Measurements from ENCODE around the gene CARD6.
"Not testable (repeated sequence)": the region's sequence is repeated elsewhere in the genome, so short reads cannot be mapped to it uniquely, and the experiment has no call there.

Gene CARD6

DNA sequence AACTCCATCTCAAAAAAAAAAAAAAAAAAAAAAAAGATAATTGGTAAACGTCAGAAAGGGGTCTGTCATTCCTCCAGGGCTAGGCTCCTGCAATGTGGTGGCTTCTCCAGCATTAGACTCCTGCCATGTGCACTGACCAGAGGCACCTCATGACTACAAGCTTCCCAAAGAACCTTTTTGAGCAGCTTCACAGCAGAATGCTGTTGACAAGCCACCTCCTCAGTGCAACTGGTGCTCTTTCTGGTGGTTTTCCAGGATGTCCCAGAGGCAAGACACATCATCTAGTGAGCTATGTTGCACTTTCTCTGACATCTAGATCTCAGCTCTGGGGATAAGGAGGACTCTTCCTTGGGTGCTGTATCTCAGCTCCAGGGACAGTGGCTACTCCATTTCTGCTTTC lies 17.7 kb upstream of the CARD6 start:
- FAIRE-seq = peak; percentile 20
- no peak for DNase-seq (ENCODE audit: insufficient read length, low spot score)
- TF ChIP-seq POLR2A (IDR thresholded peaks at IDR 0.05; ENCODE audit: low read depth, low read length) = no peak

DNA sequence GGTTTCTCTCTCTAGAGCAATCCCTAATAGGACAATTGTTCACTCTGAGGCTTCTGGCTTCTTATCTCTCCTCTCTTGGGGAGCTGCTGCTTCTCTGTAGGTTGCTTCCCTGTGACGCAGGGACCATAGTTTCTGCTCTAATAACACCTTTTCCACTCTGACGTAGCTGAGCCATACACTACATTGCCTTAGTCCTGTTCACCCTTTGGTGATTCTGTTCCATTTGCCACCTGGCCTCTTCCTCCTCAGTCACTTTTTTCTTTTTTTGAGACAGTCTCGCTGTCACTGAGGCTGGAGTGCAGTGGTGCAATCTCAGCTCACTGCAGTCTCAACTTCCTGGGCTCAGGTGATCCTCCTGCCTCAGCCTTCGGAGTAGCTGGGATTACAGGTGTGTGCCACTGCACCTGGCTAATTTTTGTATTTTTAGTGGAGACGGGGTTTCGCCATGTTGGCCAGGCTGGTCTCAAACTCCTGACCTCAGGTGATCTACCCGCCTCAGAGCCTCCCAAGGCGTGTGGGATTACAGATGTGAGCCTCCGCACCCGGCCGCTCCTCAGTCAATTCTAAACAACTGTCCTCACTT lies 15.6 kb upstream of the CARD6 start:
- FAIRE-seq; DNase-seq (ENCODE audit: insufficient read length, low spot score): not testable (repeated sequence)

DNA sequence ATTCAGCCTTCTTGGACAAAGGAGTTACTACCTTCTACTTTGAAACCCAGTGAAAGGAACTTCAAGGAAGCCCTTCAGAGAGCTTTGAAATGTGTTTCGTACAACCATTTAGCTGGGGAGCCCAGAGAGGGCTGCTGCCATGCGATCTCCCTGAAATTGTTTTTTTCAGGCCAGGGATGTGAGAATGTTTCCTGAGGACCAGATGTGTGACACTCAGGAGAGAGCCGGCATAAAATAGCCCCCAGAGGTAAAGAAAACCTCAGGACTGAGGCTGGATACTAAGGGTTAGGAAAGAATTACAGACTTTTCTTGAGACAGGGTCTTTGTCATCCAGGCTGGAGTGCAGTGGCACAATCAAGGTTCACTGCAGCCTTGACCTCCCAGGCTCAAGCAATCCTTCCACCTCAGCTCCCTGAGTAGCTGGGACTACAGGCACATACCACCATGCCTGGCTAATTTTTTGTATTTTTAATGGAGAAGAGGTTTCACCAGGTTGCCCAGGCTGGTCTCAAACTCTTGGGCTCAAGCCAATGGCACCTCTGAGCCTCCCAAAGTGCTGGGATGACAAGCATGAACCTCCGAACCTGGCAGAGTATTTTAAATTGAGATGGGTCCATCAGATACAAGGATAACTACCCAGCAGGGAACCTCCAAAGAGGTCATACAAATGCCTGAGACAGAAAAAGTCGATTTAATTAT lies 14.5 kb upstream of the CARD6 start:
- FAIRE-seq (no peak), DNase-seq (ENCODE audit: insufficient read length, low spot score) (no peak)
- no peak for TF ChIP-seq POLR2A (IDR thresholded peaks at IDR 0.05; ENCODE audit: low read depth, low read length)

DNA sequence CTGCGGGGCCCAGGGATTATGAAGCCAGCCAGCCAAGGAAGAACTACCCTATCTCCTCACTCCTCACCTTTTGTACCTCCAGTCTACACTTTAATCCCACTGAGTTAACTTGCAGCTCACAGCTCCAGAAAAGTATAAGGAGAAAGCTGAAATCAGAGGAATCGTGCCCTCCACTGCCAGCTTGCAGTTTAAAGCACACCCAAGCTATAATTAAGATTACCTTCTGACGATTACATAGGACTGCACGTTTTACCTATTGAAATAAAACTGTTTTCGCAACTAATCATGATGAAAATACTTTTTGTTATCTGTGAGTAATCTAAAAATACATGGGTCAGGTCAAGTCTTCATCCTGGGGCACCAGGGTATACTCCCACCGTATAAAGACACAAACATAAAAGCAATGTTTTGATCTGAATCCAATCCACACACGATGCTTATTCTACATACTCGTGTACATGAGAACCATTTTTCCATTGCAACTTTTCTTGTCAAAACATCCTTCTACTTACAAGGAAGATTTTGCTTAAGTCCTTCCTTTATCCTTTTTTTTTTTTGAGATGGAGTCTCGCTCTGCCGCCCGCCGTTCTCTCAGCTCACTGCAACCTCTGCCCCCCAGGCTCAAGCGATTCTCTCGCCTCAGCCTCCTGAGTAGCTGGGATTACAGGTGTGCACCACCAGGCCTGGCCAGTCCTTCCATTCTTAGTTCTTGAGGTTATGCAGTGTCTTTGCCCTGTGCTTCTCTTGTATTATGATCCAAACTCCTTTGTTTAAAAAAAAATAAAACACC lies 13.8 kb upstream of the CARD6 start:
- FAIRE-seq (no peak), DNase-seq (ENCODE audit: insufficient read length, low spot score) (no peak)
- TF ChIP-seq POLR2A (IDR thresholded peaks at IDR 0.05; ENCODE audit: low read depth, low read length) = no peak

DNA sequence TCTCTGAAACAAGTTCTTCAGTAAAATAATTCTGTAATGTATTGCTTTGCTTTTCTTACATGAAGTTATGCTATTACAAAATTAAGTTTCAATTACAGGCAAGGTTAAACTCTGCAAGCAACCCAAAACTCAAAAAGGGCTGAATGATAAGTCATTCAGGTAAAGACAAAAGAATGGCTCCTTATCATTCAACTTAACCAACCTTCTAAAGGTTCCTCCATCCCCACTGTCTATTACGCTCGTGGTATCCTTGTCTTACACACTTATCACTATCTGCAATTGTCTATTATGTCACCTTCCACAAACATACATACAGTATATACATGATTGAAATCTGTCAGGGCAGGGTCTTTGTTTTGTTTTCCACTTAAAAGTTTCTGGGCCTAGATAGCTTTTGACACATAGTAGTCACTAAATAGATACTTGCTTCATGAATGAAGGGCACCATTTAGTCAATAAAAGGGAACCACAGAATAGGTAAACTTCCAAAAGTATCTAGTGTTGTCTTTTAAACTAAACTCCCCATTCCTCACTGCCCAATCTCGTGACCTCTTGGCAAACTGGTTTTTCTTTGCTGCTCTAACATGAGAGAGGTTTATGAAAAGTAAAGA lies 13.0 kb upstream of the CARD6 start:
- no peak for TF ChIP-seq POLR2A (IDR thresholded peaks at IDR 0.05; ENCODE audit: low read depth, low read length)
- FAIRE-seq (no peak), DNase-seq (ENCODE audit: insufficient read length, low spot score) (no peak)

DNA sequence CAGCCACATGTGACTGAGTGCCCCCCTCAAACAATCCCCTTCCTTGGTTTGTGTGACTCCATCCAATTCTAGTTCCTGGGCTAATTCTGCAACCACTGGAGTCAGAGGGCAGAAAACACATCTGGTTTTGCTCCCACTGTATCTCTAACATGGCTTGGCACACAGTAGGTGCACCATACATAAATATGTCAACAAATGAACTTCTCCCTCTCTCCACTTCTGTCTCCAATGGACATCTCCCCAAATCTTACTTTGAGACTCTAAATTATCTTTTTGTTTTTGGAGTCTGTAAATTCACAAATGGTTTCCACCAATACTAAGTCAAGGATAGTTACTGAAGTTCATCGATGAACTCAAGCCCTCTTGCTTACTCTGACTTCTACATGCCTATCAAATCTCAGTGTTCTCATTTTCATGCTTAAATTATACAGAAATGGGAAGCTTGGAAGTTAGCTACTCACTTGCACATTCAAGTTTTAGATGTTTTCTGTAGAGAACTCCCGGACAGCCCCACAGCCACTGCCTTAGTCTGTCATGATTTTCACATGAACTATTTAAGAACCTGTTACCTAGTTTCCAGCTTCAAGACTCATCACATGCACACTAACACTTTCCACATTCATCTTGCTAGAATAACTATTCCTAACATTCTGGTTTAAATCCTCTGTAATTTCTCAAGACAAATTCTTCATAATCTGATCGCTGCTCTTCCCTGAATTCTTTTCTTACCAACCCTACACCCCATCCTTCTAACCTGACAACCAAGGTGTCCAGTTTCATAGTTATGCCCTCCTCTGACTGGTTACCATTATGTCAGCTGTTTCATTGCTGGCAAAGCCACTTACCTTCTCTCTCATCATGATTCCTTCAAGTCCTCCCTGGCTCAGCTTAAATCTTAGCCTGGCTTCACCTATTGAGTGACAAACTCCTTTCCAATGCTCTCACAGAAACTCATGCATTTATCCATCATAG lies 12.2 kb upstream of the CARD6 start:
- DNase-seq (ENCODE audit: insufficient read length, low spot score) (no peak), FAIRE-seq (no peak)
- TF ChIP-seq POLR2A (IDR thresholded peaks at IDR 0.05; ENCODE audit: low read depth, low read length) = no peak

DNA sequence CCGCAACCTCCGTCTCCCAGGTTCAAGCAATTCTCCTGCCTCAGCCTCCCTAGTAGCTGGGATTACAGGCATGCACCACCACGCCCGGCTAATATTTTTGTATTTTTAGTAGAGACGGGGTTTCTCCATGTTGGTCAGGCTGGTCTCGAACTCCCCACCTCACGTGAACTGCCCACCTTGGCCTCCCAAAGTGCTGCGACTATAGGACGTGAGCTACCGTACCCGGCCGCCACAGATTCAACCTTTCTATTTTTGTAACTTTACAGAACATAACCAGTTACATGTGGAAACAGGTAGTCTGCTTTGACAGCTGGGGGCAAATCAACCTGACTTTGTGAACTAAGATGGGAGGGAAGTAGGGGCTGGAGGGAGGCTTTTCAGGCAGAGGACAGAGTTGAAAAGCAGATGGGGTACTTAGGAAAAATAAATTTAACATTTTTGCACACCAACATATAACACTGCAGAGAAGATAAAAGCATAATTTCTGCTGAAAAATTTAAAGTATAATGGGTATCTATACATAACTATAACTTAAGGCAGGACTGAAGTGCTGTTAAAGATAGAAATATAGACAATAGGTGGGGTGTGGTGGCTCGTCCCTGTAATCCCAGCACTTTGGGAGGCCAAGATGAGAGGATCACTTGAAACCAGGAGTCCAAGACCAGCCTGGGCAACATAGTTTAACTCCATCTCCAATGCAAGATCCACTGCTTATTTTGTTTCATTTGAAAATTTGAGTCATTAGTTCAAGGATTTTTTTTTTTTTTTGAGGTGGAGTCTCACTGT lies 11.2 kb upstream of the CARD6 start:
- TF ChIP-seq POLR2A (IDR thresholded peaks at IDR 0.05; ENCODE audit: low read depth, low read length) = no peak
- FAIRE-seq = no peak

DNA sequence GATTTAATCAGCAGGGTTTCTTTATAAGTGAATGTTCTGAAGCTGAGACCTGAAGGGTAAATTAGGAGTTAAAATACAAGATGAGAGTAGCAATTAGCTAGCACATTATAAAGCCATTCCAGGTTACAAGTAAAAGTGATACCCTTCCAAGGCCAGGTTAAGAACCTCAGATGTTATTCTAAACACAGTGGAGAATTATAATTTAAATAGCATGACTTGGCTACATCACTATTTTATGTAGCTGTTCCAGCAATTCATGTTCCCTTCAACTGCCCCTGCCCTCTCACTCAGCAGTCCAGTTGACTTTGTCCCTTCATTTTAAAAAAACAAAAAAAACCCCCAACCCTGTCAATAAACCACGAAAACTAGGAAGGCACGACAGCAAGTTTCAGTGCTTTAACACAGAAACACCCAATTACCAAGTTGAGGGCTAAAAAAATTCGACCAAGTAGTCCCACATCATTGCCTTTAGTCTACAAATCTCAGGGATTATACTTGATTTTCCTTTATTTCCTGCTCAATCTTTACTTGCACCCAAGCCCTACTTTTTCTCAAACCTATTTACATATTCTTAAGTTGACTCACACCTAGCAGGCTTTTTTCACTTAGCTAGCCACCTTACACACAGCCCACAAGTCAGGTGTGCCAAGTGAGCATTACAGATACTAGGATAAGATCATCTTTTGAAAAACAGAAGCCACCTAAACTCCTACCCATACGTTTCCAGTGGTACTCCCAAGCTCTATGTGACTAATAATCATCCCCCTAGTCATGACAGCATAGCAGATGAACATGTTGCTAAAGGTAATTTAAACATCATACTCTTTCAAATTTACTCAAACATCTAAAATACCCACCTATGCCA lies 9.6 kb upstream of the CARD6 start:
- TF ChIP-seq POLR2A (IDR thresholded peaks at IDR 0.05; ENCODE audit: low read depth, low read length) = no peak
- DNase-seq (ENCODE audit: insufficient read length, low spot score) (no peak), FAIRE-seq (no peak)

More for the DNA sequence above, 11.2 kb upstream of the CARD6 start:
- no peak for DNase-seq (ENCODE audit: insufficient read length, low spot score)

DNA sequence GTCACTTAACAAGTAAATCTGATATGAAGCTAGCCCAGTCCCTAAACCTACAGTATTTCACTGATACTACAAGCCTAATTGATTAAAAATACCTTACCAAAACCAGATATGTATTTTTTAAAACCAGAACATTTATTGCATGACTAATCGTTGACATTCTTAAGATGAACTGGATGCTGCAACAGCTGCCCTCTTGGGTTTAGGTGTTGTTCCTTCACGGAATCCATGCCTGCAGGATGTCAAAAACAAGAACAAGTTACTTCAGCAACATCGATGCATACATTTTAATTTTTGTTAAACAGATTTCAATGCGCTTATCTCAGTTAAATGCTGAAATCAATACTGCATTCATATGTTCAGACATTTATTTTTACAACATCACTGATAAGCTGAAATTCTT lies 8.8 kb upstream of the CARD6 start:
- FAIRE-seq (no peak), DNase-seq (ENCODE audit: insufficient read length, low spot score) (no peak)
- no peak for TF ChIP-seq POLR2A (IDR thresholded peaks at IDR 0.05; ENCODE audit: low read depth, low read length)

DNA sequence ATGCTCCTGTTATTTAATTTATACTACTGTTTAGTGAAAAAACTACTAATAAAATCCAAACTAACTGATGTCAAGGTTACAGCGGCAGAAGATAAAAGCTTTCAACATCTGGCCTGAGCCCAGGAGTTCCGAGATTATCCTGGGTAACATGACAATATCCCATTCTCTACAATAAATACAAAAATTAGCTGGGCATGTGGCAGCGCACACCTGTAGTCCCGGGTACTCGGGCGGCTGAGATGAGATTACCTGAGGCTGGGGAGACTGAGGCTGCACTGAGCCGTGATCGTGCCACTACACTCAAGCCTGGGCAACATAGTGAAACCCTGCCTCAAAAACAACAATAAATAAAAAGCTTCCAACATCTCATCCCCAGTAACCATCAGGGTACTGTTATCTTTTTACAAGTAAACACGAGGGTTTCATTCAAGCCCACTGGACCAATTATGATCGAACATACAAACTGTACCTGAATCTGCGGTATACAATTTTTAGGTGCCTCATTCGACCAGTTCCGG lies 7.4 kb upstream of the CARD6 start:
- no peak for TF ChIP-seq POLR2A (IDR thresholded peaks at IDR 0.05; ENCODE audit: low read depth, low read length)
- DNase-seq (ENCODE audit: insufficient read length, low spot score) (no peak), FAIRE-seq (no peak)

DNA sequence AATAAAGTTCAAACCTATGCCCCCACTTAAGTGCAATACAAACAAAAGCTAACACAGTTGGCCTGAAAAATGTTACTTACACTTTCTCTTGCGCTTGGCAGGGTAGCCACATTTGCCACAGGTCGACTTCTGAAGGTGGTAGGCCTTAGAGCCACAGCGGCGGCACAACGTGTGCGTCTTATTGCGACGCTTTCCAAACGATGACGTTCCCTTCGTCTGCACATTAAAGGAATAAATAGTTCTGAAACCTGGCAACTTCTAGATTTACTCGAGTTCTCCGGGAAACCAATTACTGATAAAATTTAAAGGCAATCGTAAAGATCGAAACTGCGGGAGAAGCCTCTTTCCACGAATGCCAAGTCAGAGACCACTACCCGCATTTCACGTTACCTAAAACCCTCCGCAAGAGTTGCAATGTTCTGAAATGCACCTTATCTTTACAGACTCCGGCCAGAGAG lies 6.7 kb upstream of the CARD6 start:
- no peak for FAIRE-seq
- TF ChIP-seq POLR2A (IDR thresholded peaks at IDR 0.05; ENCODE audit: low read depth, low read length) = no peak

More for the DNA sequence above, 6.7 kb upstream of the CARD6 start:
- DNase-seq (ENCODE audit: insufficient read length, low spot score) = no peak

Measured in H54 (cell line).